Measurements from ENCODE around the gene PPFIA3.

The PPFIA3 gene

GRCh38 chr19:49182848-49183375 is 63.6 kb downstream of the PPFIA3 start:
- Mint-ChIP-seq H3K4me1 (no peaks in the 10 kb centered on the region), H3K36me3 (ENCODE audit: low read depth) (peaks cover 42% of the 10 kb centered on the region), H3K27ac (no peak overlapping the region), H3K4me3 (no peak overlapping the region), H3K27me3 (ENCODE audit: low read depth, poor library complexity) (peaks cover 4% of the 10 kb centered on the region), H3K9me3 (peaks cover 36% of the 10 kb centered on the region)
- no peak for DNase-seq
- no peak for TF ChIP-seq CTCF (IDR thresholded peaks at IDR 0.05)

- TF ChIP-seq CTCF (IDR thresholded peaks at IDR 0.05) = no peak
- Mint-ChIP-seq H3K4me1 (no peaks in the 10 kb centered on the region), H3K27me3 (ENCODE audit: low read depth, poor library complexity) (peaks cover 6% of the 10 kb centered on the region), H3K9me3 (peaks cover 44% of the 10 kb centered on the region), H3K27ac (peak overlapping the region; percentile 77), H3K36me3 (ENCODE audit: low read depth) (peaks cover 66% of the 10 kb centered on the region), H3K4me3 (no peak overlapping the region)
- DNase-seq = no peak
Measured at GRCh38 chr19:49186108-49186507, 66.8 kb downstream of the PPFIA3 start.

- TF ChIP-seq CTCF (IDR thresholded peaks at IDR 0.05) = no peak
- H3K27ac Mint-ChIP-seq = peak overlapping the region; percentile 13
- H3K27me3 Mint-ChIP-seq (ENCODE audit: low read depth, poor library complexity) = peaks cover 13% of the 10 kb centered on the region
- no peak for DNase-seq
- H3K4me3 Mint-ChIP-seq = no peak overlapping the region
- peaks cover 26% of the 10 kb centered on the region for H3K9me3 Mint-ChIP-seq
- H3K4me1 Mint-ChIP-seq = no peaks in the 10 kb centered on the region
- peaks cover 66% of the 10 kb centered on the region for H3K36me3 Mint-ChIP-seq (ENCODE audit: low read depth)
Measured at GRCh38 chr19:49188626-49189200, 69.4 kb downstream of the PPFIA3 start.

- H3K27me3 Mint-ChIP-seq (ENCODE audit: low read depth, poor library complexity) = peaks cover 17% of the 10 kb centered on the region
- H3K4me1 Mint-ChIP-seq = peaks cover 5% of the 10 kb centered on the region
- H3K36me3 Mint-ChIP-seq (ENCODE audit: low read depth) = peaks cover 65% of the 10 kb centered on the region
- H3K27ac Mint-ChIP-seq = no peak overlapping the region
- peaks cover 24% of the 10 kb centered on the region for H3K9me3 Mint-ChIP-seq
- no peak overlapping the region for H3K4me3 Mint-ChIP-seq
- DNase-seq = no peak
- TF ChIP-seq CTCF (IDR thresholded peaks at IDR 0.05) = no peak
Measured at GRCh38 chr19:49189259-49189658, 69.9 kb downstream of the PPFIA3 start.

- DNase-seq = no peak
- Mint-ChIP-seq H3K4me3 (no peak overlapping the region), H3K4me1 (peaks cover 6% of the 10 kb centered on the region), H3K27me3 (ENCODE audit: low read depth, poor library complexity) (peaks cover 23% of the 10 kb centered on the region), H3K9me3 (peaks cover 15% of the 10 kb centered on the region), H3K27ac (no peak overlapping the region), H3K36me3 (ENCODE audit: low read depth) (peaks cover 52% of the 10 kb centered on the region)
- no peak for TF ChIP-seq CTCF (IDR thresholded peaks at IDR 0.05)
Measured at GRCh38 chr19:49190781-49191180, 71.4 kb downstream of the PPFIA3 start.

- TF ChIP-seq CTCF (IDR thresholded peaks at IDR 0.05) = no peak
- H3K4me1 Mint-ChIP-seq = peaks cover 12% of the 10 kb centered on the region
- no peak for DNase-seq
- H3K27me3 Mint-ChIP-seq (ENCODE audit: low read depth, poor library complexity) = peaks cover 23% of the 10 kb centered on the region
- peaks cover 43% of the 10 kb centered on the region for H3K36me3 Mint-ChIP-seq (ENCODE audit: low read depth)
- H3K27ac Mint-ChIP-seq = no peak overlapping the region
- peaks cover 11% of the 10 kb centered on the region for H3K9me3 Mint-ChIP-seq
- no peak overlapping the region for H3K4me3 Mint-ChIP-seq
Measured at GRCh38 chr19:49193822-49194394, 74.6 kb downstream of the PPFIA3 start.

Data from nephron progenitor cell (in vitro differentiated cells).